ENCODE measurements around the gene R3HDM2.

R3HDM2 gene

GRCh38 chr12:57237932-57238853 is 192.7 kb downstream of the R3HDM2 start:
- peak; percentile 47 for DNase-seq

GRCh38 chr12:57237596-57237931 is 193.3 kb downstream of the R3HDM2 start:
- DNase-seq: no peak

- no peak for DNase-seq
Observed at GRCh38 chr12:57236925-57237595, 193.8 kb downstream of the R3HDM2 start.

- no peak for DNase-seq
Observed at GRCh38 chr12:57236201-57236924, 194.5 kb downstream of the R3HDM2 start.

- DNase-seq: no peak
Observed at GRCh38 chr12:57235728-57236131, 195.1 kb downstream of the R3HDM2 start.

GRCh38 chr12:57235017-57235727 is 195.7 kb downstream of the R3HDM2 start:
- no peak for DNase-seq

- no peak for DNase-seq
Observed at GRCh38 chr12:57234571-57235016, 196.2 kb downstream of the R3HDM2 start.

- no peak for DNase-seq
Observed at GRCh38 chr12:57234233-57234570, 196.6 kb downstream of the R3HDM2 start.

GRCh38 chr12:57233357-57234232 is 197.2 kb downstream of the R3HDM2 start:
- DNase-seq: no peak

GRCh38 chr12:57232156-57232756 is 198.6 kb downstream of the R3HDM2 start:
- DNase-seq: no peak

- no peak for DNase-seq
Observed at GRCh38 chr12:57231276-57232021, 199.4 kb downstream of the R3HDM2 start.

GRCh38 chr12:57230381-57231155 is 200.3 kb downstream of the R3HDM2 start:
- DNase-seq: no peak

- peak; percentile 94 for DNase-seq
Observed at GRCh38 chr12:57229634-57230380, 201.0 kb downstream of the R3HDM2 start, which contains the start of gene SHMT2. Gene SHMT2, plus strand, starts transcription at chr12:57229711. Its CDS starts 68 bp downstream, at chr12:57229779.

- no peak for DNase-seq
Observed at GRCh38 chr12:57229046-57229633, 201.7 kb downstream of the R3HDM2 start.

GRCh38 chr12:57227315-57228115 is 203.3 kb downstream of the R3HDM2 start:
- no peak for DNase-seq

GRCh38 chr12:57226588-57227314 is 204.1 kb downstream of the R3HDM2 start:
- DNase-seq: no peak

GRCh38 chr12:57225680-57226210 is 205.1 kb downstream of the R3HDM2 start:
- DNase-seq: no peak

Measured in NCI-H1694 (cell line).